ENCODE data around the gene BABAM2.
"Not testable (repeated sequence)": the region's sequence is repeated elsewhere in the genome, so short reads cannot be mapped to it uniquely, and the experiment has no call there.

Gene BABAM2

DNA sequence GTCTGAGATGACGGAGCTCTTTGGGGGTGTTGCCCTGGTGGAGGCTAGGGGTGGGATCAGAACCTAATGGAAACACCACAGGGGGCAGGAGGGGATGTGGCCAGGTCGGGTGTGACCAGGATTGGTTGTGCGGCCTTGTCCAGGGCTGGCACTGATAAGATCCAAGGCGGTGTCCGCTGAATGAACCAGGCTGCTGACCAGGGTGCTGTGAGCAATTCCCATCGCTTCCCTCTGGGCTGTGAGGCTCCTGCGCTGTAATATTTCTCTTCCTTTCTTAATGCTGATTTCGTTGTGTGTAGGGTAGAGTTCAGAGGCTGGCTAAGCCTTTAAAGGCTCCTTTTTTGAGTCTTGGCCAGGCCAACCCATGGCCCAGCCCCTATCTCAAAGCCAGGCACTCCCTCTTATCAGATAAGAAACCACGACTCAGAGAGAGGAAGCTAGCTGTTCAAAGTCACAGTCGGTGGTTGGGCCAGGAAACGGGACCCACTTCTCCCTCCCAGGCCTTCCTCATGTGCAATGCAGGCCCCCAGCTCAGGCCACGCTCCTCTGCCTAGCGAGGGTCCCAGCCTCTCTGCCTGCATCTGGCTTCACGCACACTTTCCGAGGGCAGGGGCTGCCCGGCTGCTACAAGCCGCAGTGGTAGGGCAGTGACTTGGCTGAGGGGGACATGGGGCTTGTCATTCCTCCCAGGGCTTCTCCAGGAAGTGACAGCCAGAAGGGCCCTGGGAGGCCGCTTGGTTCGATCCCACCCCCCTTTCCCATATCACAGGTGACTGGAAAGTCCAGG lies 476.2 kb downstream of the BABAM2 start:
- no peak for DNase-seq (ENCODE audit: low spot score)
- TF ChIP-seq, protein P1, sequence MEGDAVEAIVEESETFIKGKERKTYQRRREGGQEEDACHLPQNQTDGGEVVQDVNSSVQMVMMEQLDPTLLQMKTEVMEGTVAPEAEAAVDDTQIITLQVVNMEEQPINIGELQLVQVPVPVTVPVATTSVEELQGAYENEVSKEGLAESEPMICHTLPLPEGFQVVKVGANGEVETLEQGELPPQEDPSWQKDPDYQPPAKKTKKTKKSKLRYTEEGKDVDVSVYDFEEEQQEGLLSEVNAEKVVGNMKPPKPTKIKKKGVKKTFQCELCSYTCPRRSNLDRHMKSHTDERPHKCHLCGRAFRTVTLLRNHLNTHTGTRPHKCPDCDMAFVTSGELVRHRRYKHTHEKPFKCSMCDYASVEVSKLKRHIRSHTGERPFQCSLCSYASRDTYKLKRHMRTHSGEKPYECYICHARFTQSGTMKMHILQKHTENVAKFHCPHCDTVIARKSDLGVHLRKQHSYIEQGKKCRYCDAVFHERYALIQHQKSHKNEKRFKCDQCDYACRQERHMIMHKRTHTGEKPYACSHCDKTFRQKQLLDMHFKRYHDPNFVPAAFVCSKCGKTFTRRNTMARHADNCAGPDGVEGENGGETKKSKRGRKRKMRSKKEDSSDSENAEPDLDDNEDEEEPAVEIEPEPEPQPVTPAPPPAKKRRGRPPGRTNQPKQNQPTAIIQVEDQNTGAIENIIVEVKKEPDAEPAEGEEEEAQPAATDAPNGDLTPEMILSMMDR (IDR thresholded peaks at IDR 0.05; ENCODE audit: extremely low read depth, missing control alignments): no peak

- no peak for DNase-seq (ENCODE audit: low spot score)
- TF ChIP-seq, protein P1 (IDR thresholded peaks at IDR 0.05; ENCODE audit: extremely low read depth, missing control alignments): no peak
These were observed 477.3 kb downstream of the BABAM2 start for GRCh38 chr2:28367667-28368356.

- TF ChIP-seq, protein P1 (IDR thresholded peaks at IDR 0.05; ENCODE audit: extremely low read depth, missing control alignments): no peak
- no peak for DNase-seq (ENCODE audit: low spot score)
These were observed 477.8 kb downstream of the BABAM2 start for GRCh38 chr2:28368357-28368798.

DNA sequence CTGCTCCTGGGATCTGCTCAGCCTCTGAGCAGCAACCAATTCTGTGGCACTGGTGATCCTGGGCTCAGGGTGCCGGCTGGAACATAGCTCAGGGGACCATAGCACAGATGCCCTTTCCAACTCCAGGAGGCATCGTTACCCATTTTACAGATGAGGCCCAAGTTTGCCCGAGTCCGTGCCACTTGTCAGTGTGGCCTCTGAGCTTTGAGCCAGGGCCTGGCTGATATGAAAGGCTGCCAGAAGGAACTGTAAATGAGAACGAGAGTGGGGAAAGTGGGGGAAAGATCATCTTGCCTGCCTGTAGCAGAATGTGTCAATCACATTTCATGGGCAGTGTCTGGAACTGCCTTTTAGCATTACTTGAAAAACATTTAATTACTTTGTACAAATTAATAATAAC lies 478.8 kb downstream of the BABAM2 start:
- no peak for DNase-seq (ENCODE audit: low spot score)
- TF ChIP-seq, protein P1 (IDR thresholded peaks at IDR 0.05; ENCODE audit: extremely low read depth, missing control alignments): no peak

- TF ChIP-seq, protein P1 (IDR thresholded peaks at IDR 0.05; ENCODE audit: extremely low read depth, missing control alignments): no peak
- DNase-seq (ENCODE audit: low spot score): no peak
These were observed 479.8 kb downstream of the BABAM2 start for GRCh38 chr2:28370354-28370753.

GRCh38 chr2:28371728-28372127 lies 481.2 kb downstream of the BABAM2 start:
- not testable (repeated sequence) for DNase-seq (ENCODE audit: low spot score)

- TF ChIP-seq, protein P1 (IDR thresholded peaks at IDR 0.05; ENCODE audit: extremely low read depth, missing control alignments): no peak
These were observed 483.3 kb downstream of the BABAM2 start for GRCh38 chr2:28373854-28374253.

More at GRCh38 chr2:28373854-28374253, 483.3 kb downstream of the BABAM2 start:
- DNase-seq (ENCODE audit: low spot score): no peak
